Progenitor cell of endocrine pancreas (in vitro differentiated cells): ENCODE results near the gene ZNF544. TPM values are rescaled to one million over a fixed set of nuclear protein-coding genes. Genes with fewer than 3 reads are reported as not detected.

Source experiments
- DNase-seq: peaks from one replicate; pipeline ENCODE4 v3.0.0; 2021; ENCODE audit warnings: low spot score; ENCODE audit not compliant: unreplicated experiment
- H3K27ac Mint-ChIP-seq: 2 replicates; pipeline ENCODE4 v1.8.0; 2021; ENCODE audit warnings: mild to moderate bottlenecking, moderate library complexity, mixed read lengths
- H3K27me3 Mint-ChIP-seq: 2 replicates; pipeline ENCODE4 v1.8.0; 2021; ENCODE audit warnings: mixed read lengths
- H3K36me3 Mint-ChIP-seq: 2 replicates; pipeline ENCODE4 v1.8.0; 2022; ENCODE audit warnings: mixed read lengths; ENCODE audit not compliant: insufficient read depth
- H3K4me1 Mint-ChIP-seq: 2 replicates; pipeline ENCODE4 v1.8.0; 2021; ENCODE audit warnings: low read depth, mixed read lengths
- H3K4me3 Mint-ChIP-seq: 2 replicates; pipeline ENCODE4 v1.8.0; 2021; ENCODE audit warnings: low read depth, mild to moderate bottlenecking, moderate library complexity, mixed read lengths
- H3K9me3 Mint-ChIP-seq: 2 replicates; pipeline ENCODE4 v1.8.0; 2021; ENCODE audit warnings: low read depth, mixed read lengths
- CTCF ChIP-seq: fragments of 200-600 bp; sonication (generic); IDR thresholded peaks from one replicate; pipeline ENCODE4 v1.5.0; 2021; ENCODE audit warnings: antibody characterized with exemption, mild to moderate bottlenecking; ENCODE audit not compliant: unreplicated experiment
- total RNA-seq: library from RNA; stranded (reverse); gene quantifications from 2 replicates; pipeline ENCODE4 v1.2.1, GENCODE V29; 2021

The ZNF544 gene
- total RNA-seq, 1 donor from 2014 or later: 61.0 TPM

- no peaks in the 10 kb centered on the region for H3K27me3 Mint-ChIP-seq
- H3K4me1 Mint-ChIP-seq: peaks cover 8% of the 10 kb centered on the region
- H3K36me3 Mint-ChIP-seq: peaks cover 41% of the 10 kb centered on the region
- no peak for TF ChIP-seq CTCF
- H3K9me3 Mint-ChIP-seq: no peaks in the 10 kb centered on the region
- DNase-seq: no peak
- H3K27ac Mint-ChIP-seq: no peak overlapping the region
- no peak overlapping the region for H3K4me3 Mint-ChIP-seq
These were observed 82.7 kb downstream of the ZNF544 start for GRCh38 chr19:58311345-58311865.

Other genes starting within 250 kb of the ZNF544 start
- 48.6 and 49.0 TPM in 2 replicates for gene ZNF606, start 226.1 kb upstream of the ZNF544 start, total RNA-seq
- gene ZSCAN1, start 194.9 kb upstream of the ZNF544 start, total RNA-seq: 4.8 and 6.7 TPM in 2 replicates
- gene ZNF135, start 169.6 kb upstream of the ZNF544 start, total RNA-seq: 17.3 and 17.9 TPM in 2 replicates
- gene ZSCAN18, start 130.7 kb upstream of the ZNF544 start, total RNA-seq: 111 and 118 TPM in 2 replicates
- 15.3 and 17.0 TPM in 2 replicates for gene ZNF329, start 78.1 kb upstream of the ZNF544 start, total RNA-seq
- gene ZNF274, start 45.9 kb upstream of the ZNF544 start, total RNA-seq: 26.1 and 29.0 TPM in 2 replicates
- gene ZNF8, start 50.0 kb downstream of the ZNF544 start, total RNA-seq: 18.1 and 18.2 TPM in 2 replicates
- gene ERVK3-1, start 76.5 kb downstream of the ZNF544 start, total RNA-seq: 41.3 and 46.2 TPM in 2 replicates
- gene ZSCAN22, start 98.1 kb downstream of the ZNF544 start, total RNA-seq: 4.6 TPM in 2 replicates
- 3.9 and 4.6 TPM in 2 replicates for gene A1BG, start 124.6 kb downstream of the ZNF544 start, total RNA-seq
- gene ZNF497, start 133.8 kb downstream of the ZNF544 start, total RNA-seq: 11.7 and 13.4 TPM in 2 replicates
- gene ZNF837, start 152.1 kb downstream of the ZNF544 start, total RNA-seq: 5.4 and 6.1 TPM in 2 replicates
- gene RPS5, start 158.4 kb downstream of the ZNF544 start, total RNA-seq: 1,006 and 1,040 TPM in 2 replicates
- gene RNF225, start 166.7 kb downstream of the ZNF544 start, total RNA-seq: 0.42 TPM in 1 of 2 replicates, not detected in the other
- gene ZNF584, start 179.7 kb downstream of the ZNF544 start, total RNA-seq: 16.7 and 18.2 TPM in 2 replicates
- 3.5 TPM in 2 replicates for gene ZNF132, start 211.2 kb downstream of the ZNF544 start, total RNA-seq
- gene ZNF324B, start 222.7 kb downstream of the ZNF544 start, total RNA-seq: 10.1 and 11.2 TPM in 2 replicates
- 12.9 and 14.7 TPM in 2 replicates for gene ZNF324, start 238.2 kb downstream of the ZNF544 start, total RNA-seq
- gene ZNF446, start 247.4 kb downstream of the ZNF544 start, total RNA-seq: 17.7 and 19.4 TPM in 2 replicates